Mucosa of descending colon (tissue), 3 donors: ENCODE measurements around the gene RPL31. TPM values are rescaled to one million over a fixed set of nuclear protein-coding genes. Genes with fewer than 3 reads are reported as not detected.

Experiments used
- ATAC-seq: fragments of 200-7000 bp; cut with Tn5 transposase; one replicate; pipeline ENCODE4 v1.9.1; 2020; ENCODE audit warnings: mild to moderate bottlenecking, moderate library complexity
- DNase-seq, 3 donors: peaks; one replicate each; pipeline ENCODE4 v3.0.0-alpha.2; 2020
- H3K36me3 ChIP-seq: fragments of 200-600 bp; one replicate; pipeline ENCODE4 v1.8.0; 2021; ENCODE audit warnings: low read depth, mild to moderate bottlenecking
- H3K4me1 ChIP-seq: fragments of 200-600 bp; one replicate; pipeline ENCODE4 v1.8.0; 2021; ENCODE audit warnings: low read depth, mild to moderate bottlenecking
- H3K4me3 ChIP-seq: fragments of 200-600 bp; one replicate; pipeline ENCODE4 v1.8.0; 2021; ENCODE audit warnings: mild to moderate bottlenecking
- H3K9me3 ChIP-seq: fragments of 200-600 bp; one replicate; pipeline ENCODE4 v1.8.0; 2021; ENCODE audit warnings: mild to moderate bottlenecking
- intact Hi-C, 2 donors: fragments of 100-400 bp; cut with DNase I in 1 of 2; cut with micrococcal nuclease in 1 of 2; formaldehyde crosslinking; loops; one replicate each; pipeline versions ENCODE4 v1.11.0 to v1.11.1; 2022; cut with DNase I, micrococcal nuclease
- total RNA-seq, 3 donors: library from RNA; stranded (reverse); fragmentation: NEBNext Ultra II Directional in 2 of 3; extraction: Animal tissue kit (Norgen Biotek cat#: 25700) in 2 of 3; gene quantifications; one replicate each; pipeline versions ENCODE4 v1.2.1 to v1.2.4, GENCODE V29; 2021 to 2023
- TF ChIP-seq, protein P1 (sequence below): fragments of 200-600 bp; IDR thresholded peaks from one replicate; pipeline ENCODE4 v1.8.0; 2022; ENCODE audit warnings: antibody characterized with exemption, mild to moderate bottlenecking
- donor health status: DM: no; HTN: no; CAD: no; lungs with moderate emphysema.
- donor health status: DM: no; HTN: no; CAD: no.
- donor health status: DM: no; HTN: yes; CAD: no.

Gene RPL31
- total RNA-seq, 3 donors from 2014 or later = 933 to 1,008 (median 1,005) TPM

DNA sequence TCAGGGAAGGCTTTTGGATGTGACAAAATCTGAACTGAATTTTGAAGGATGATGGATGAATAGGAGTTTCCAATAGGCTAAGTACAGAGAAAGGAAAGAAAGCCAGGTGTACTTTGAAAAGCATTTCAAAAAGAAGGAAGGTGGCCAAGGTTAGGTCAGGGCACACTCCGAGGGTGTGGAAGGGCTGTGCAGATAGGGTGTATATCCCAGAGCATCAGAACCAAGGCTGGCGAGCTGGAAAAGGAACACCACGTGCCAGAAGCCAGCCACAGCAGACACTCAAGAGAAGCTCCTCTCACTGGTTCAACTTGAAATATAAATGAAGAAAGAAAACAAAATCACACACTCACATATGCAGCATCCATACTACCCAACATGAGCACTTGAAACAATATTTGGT is 51.0 kb downstream of the RPL31 start:
- intact Hi-C loops = no loop called here
- Histone ChIP-seq H3K9me3 (no peaks in the 10 kb centered on the region), H3K4me1 (no peaks in the 10 kb centered on the region), H3K36me3 (no peaks in the 10 kb centered on the region), H3K4me3 (no peak overlapping the region)
- TF ChIP-seq, protein P1, sequence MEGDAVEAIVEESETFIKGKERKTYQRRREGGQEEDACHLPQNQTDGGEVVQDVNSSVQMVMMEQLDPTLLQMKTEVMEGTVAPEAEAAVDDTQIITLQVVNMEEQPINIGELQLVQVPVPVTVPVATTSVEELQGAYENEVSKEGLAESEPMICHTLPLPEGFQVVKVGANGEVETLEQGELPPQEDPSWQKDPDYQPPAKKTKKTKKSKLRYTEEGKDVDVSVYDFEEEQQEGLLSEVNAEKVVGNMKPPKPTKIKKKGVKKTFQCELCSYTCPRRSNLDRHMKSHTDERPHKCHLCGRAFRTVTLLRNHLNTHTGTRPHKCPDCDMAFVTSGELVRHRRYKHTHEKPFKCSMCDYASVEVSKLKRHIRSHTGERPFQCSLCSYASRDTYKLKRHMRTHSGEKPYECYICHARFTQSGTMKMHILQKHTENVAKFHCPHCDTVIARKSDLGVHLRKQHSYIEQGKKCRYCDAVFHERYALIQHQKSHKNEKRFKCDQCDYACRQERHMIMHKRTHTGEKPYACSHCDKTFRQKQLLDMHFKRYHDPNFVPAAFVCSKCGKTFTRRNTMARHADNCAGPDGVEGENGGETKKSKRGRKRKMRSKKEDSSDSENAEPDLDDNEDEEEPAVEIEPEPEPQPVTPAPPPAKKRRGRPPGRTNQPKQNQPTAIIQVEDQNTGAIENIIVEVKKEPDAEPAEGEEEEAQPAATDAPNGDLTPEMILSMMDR = no peak
- DNase-seq (no peak), ATAC-seq (no peak)

Other genes with a start within 250 kb of the RPL31 start
- 10 to 100 TPM; 42.5 to 53.1 (median 46.5) TPM for gene NPAS2, start 182.2 kb upstream of the RPL31 start, total RNA-seq
- 10 to 100 TPM; 14.4 to 28.8 (median 17.7) TPM for gene TBC1D8, start 149.1 kb downstream of the RPL31 start, total RNA-seq